NCI-H2227 (cell line): ENCODE measurements around the gene KPNA2.
A peak's percentile ranks its signal among the peaks of the same experiment; 100 is the strongest.
"Not testable (repeated sequence)": the region's sequence is repeated elsewhere in the genome, so short reads cannot be mapped to it uniquely, and the experiment has no call there.

Experiments
- DNase-seq: peaks from one replicate; lab custom pipeline; 2025; ENCODE audit not compliant: unreplicated experiment; lab: John Stamatoyannopoulos, UW

KPNA2 gene

GRCh38 chr17:68054296-68054900 lies 18.9 kb downstream of the KPNA2 start:
- no peak for DNase-seq

- DNase-seq: peak; percentile 21
Observed at GRCh38 chr17:68057531-68057952, 22.0 kb downstream of the KPNA2 start.

GRCh38 chr17:68060336-68060735 lies 24.8 kb downstream of the KPNA2 start:
- no peak for DNase-seq

- DNase-seq: no peak
Observed at GRCh38 chr17:68061512-68062313, 26.2 kb downstream of the KPNA2 start.

- not testable (repeated sequence) for DNase-seq
Observed at GRCh38 chr17:68065366-68065765, 29.8 kb downstream of the KPNA2 start.

GRCh38 chr17:68068512-68068911 lies 33.0 kb downstream of the KPNA2 start:
- not testable (repeated sequence) for DNase-seq

GRCh38 chr17:68070582-68071444 lies 35.3 kb downstream of the KPNA2 start:
- DNase-seq: not testable (repeated sequence)

GRCh38 chr17:68074279-68074678 lies 38.7 kb downstream of the KPNA2 start:
- DNase-seq: no peak

- DNase-seq: not testable (repeated sequence)
Observed at GRCh38 chr17:68075953-68076607, 40.5 kb downstream of the KPNA2 start.

- DNase-seq: not testable (repeated sequence)
Observed at GRCh38 chr17:68077498-68077897, 42.0 kb downstream of the KPNA2 start.

- DNase-seq: no peak
Observed at GRCh38 chr17:68080411-68081150, 45.0 kb downstream of the KPNA2 start.

GRCh38 chr17:68081305-68082265 lies 46.0 kb downstream of the KPNA2 start:
- DNase-seq: not testable (repeated sequence)

- DNase-seq: no peak
Observed at GRCh38 chr17:68085771-68086381, 50.3 kb downstream of the KPNA2 start.

GRCh38 chr17:68086666-68087065 lies 51.1 kb downstream of the KPNA2 start:
- not testable (repeated sequence) for DNase-seq

- not testable (repeated sequence) for DNase-seq
Observed at GRCh38 chr17:68087131-68087623, 51.6 kb downstream of the KPNA2 start.

GRCh38 chr17:68087851-68088250 lies 52.3 kb downstream of the KPNA2 start:
- no peak for DNase-seq

- no peak for DNase-seq
Observed at GRCh38 chr17:68089881-68090280, 54.3 kb downstream of the KPNA2 start.

- DNase-seq: no peak
Observed at GRCh38 chr17:68094481-68095078, 59.0 kb downstream of the KPNA2 start.
